Uterus (tissue), 2 donors: ENCODE results near the gene PPP2R2B.

Experiments
- POLR2A ChIP-seq, 2 donors: fragments of 450-650 bp; IDR thresholded peaks; one replicate each; pipeline ENCODE4 v1.6.1; 2016; ENCODE audit warnings: antibody characterized with exemption in 2 of 2, mild to moderate bottlenecking in 1 of 2, moderate library complexity in 1 of 2
- TF ChIP-seq, protein P1 (sequence below), 4 experiments: fragments of 200-600 bp in 2 of 4; fragments of 450-650 bp in 2 of 4; sonication (generic) in 2 of 4; IDR thresholded peaks; one replicate each; pipeline ENCODE4 v1.5.1; 2016 to 2019; ENCODE audit warnings: antibody characterized with exemption in 4 of 4, mild to moderate bottlenecking in 2 of 4, moderate library complexity in 1 of 4

DNA sequence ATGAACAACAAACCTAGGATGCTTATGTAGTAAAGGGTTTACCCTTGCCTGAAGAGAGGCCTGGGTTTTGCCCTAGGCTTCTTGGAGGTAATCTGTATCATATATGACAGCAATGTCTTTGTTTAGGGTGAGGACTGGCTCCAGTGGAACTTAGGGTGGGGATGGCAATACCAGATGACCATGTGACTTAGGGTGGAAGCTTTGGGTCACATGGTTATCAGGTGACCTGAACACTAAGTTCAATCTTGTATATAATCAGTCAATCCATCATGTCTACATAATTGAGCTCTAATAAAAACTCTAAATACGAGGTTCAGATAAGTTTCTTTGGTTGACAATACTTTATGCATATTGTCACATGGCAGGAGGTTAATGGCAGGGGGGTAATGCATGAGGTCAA, 10.6 kb upstream of the PPP2R2B start:
- TF ChIP-seq, protein P1, sequence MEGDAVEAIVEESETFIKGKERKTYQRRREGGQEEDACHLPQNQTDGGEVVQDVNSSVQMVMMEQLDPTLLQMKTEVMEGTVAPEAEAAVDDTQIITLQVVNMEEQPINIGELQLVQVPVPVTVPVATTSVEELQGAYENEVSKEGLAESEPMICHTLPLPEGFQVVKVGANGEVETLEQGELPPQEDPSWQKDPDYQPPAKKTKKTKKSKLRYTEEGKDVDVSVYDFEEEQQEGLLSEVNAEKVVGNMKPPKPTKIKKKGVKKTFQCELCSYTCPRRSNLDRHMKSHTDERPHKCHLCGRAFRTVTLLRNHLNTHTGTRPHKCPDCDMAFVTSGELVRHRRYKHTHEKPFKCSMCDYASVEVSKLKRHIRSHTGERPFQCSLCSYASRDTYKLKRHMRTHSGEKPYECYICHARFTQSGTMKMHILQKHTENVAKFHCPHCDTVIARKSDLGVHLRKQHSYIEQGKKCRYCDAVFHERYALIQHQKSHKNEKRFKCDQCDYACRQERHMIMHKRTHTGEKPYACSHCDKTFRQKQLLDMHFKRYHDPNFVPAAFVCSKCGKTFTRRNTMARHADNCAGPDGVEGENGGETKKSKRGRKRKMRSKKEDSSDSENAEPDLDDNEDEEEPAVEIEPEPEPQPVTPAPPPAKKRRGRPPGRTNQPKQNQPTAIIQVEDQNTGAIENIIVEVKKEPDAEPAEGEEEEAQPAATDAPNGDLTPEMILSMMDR (IDR thresholded peaks at IDR 0.05): no peak
- TF ChIP-seq POLR2A (IDR thresholded peaks at IDR 0.05): no peak
